Vagina (tissue), 2 donors: ENCODE measurements around the gene EML3. TPM values are rescaled to one million over a fixed set of nuclear protein-coding genes. Genes with fewer than 3 reads are reported as not detected.

Source experiments
- DNase-seq, 2 donors: peaks; one replicate each; pipeline ENCODE4 v3.0.0-alpha.2; 2017; ENCODE audit errors: extremely low spot score in 2 of 2
- H3K27ac ChIP-seq: fragments of 200-600 bp; sonication (generic); one replicate; pipeline ENCODE4 v1.5.1; 2019
- H3K27me3 ChIP-seq: fragments of 200-600 bp; sonication (generic); one replicate; pipeline ENCODE4 v1.5.1; 2019
- H3K36me3 ChIP-seq, 2 donors: fragments of 200-600 bp; sonication (generic); one replicate each; pipeline ENCODE4 v1.5.1; 2017 to 2019
- H3K4me1 ChIP-seq: fragments of 200-600 bp; sonication (generic); one replicate; pipeline ENCODE4 v1.5.1; 2019
- H3K4me3 ChIP-seq, 2 donors: fragments of 200-600 bp; sonication (generic); 1 replicate in 1 of 2; 2 replicates in 1 of 2; pipeline ENCODE4 v1.5.1; 2016 to 2019
- H3K9me3 ChIP-seq: fragments of 200-600 bp; sonication (generic); one replicate; pipeline ENCODE4 v1.5.1; 2019
- POLR2A ChIP-seq, 2 donors: fragments of 450-650 bp; IDR thresholded peaks; one replicate each; pipeline ENCODE4 v1.6.1; 2017; ENCODE audit warnings: antibody characterized with exemption in 2 of 2, mild to moderate bottlenecking in 2 of 2, moderate library complexity in 2 of 2
- POLR2AphosphoS5 ChIP-seq, 2 donors: sonication (generic); formaldehyde crosslinking; IDR thresholded peaks; one replicate each; pipeline ENCODE4 v1.9.0; 2017; ENCODE audit warnings: antibody characterized with exemption in 2 of 2, mild to moderate bottlenecking in 2 of 2, low read depth in 1 of 2; ENCODE audit not compliant: insufficient read depth in 1 of 2
- intact Hi-C: fragments of 100-400 bp; cut with DNase I; formaldehyde crosslinking; loops from one replicate; pipeline ENCODE4 v1.15.1; 2023
- total RNA-seq: library from RNA; depleted of rRNA; stranded (reverse); fragments of >200 nt; gene quantifications from one replicate; pipeline ENCODE4 v1.2.3, GENCODE V29; 2016
- TF ChIP-seq, protein P1 (sequence below), 3 experiments: fragments of 450-650 bp in 2 of 3; fragments of 200-600 bp in 1 of 3; sonication (generic) in 1 of 3; IDR thresholded peaks; one replicate each; pipeline ENCODE4 v1.5.1; 2017 to 2019; ENCODE audit warnings: antibody characterized with exemption in 3 of 3, mild to moderate bottlenecking in 2 of 3, moderate library complexity in 2 of 3

The EML3 gene
- total RNA-seq, 1 donor from 2014 or later = 69.0 TPM

DNA sequence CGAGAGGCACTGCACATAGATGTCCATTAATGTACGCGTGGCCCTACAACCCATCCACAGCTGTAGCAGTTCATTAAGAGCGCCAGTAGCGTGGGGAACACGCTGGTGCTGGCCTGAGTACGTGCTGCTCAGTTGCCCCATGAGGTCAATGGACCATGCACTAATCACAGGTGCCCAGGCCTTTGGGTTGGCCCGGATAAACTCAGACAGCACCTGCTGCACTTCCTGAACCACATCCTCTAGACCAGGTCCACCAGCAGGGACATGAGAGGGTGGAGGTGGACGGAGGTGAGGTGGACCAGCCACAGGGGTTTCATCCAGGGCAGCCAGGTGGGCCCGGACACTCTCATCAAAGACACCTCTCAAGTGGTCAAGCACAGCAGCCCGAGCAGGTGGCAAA is 36.9 kb upstream of the EML3 start:
- Histone ChIP-seq H3K4me1 (peaks cover 40% of the 10 kb centered on the region), H3K27ac (no peak overlapping the region), H3K4me3 (no peak overlapping the region), H3K27me3 (no peaks in the 10 kb centered on the region), H3K36me3 (peaks cover 0 to 17% of the 10 kb centered on the region in 2 donors), H3K9me3 (no peaks in the 10 kb centered on the region)
- TF ChIP-seq POLR2A (IDR thresholded peaks at IDR 0.05) (no peak), POLR2AphosphoS5 (IDR thresholded peaks at IDR 0.05; ENCODE audit: insufficient read depth in 1 of 2, low read depth in 1 of 2) (no peak)
- TF ChIP-seq, protein P1, sequence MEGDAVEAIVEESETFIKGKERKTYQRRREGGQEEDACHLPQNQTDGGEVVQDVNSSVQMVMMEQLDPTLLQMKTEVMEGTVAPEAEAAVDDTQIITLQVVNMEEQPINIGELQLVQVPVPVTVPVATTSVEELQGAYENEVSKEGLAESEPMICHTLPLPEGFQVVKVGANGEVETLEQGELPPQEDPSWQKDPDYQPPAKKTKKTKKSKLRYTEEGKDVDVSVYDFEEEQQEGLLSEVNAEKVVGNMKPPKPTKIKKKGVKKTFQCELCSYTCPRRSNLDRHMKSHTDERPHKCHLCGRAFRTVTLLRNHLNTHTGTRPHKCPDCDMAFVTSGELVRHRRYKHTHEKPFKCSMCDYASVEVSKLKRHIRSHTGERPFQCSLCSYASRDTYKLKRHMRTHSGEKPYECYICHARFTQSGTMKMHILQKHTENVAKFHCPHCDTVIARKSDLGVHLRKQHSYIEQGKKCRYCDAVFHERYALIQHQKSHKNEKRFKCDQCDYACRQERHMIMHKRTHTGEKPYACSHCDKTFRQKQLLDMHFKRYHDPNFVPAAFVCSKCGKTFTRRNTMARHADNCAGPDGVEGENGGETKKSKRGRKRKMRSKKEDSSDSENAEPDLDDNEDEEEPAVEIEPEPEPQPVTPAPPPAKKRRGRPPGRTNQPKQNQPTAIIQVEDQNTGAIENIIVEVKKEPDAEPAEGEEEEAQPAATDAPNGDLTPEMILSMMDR (IDR thresholded peaks at IDR 0.05) = no peak
- no peak for DNase-seq
- intact Hi-C loops = no loop called here

DNA sequence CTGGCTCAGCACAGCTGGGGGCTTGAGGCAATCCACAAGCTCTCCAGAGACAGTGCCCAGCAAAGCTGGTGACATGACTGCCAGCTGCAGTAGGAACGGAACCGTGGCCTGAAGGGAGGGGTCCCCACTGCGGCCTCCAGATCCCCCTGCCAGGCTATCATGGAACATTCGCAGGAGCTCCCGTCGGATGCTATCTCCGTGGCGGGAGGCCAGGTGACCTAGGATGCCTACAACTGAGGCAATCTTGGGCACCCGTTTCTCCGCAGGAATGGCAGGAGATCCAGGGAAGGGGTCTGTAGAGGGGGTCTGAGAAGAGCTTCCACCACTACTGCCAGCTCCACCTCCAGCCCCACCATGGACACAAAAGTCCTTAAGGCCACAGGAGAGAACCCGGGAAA is 36.4 kb upstream of the EML3 start:
- no peaks in the 10 kb centered on the region for H3K9me3 ChIP-seq
- H3K36me3 ChIP-seq = peaks cover 0 to 22% of the 10 kb centered on the region in 2 donors
- no peaks in the 10 kb centered on the region for H3K27me3 ChIP-seq
- intact Hi-C loops = no loop called here
- no peak for DNase-seq
- TF ChIP-seq, protein P1 (IDR thresholded peaks at IDR 0.05) = no peak
- TF ChIP-seq POLR2A (IDR thresholded peaks at IDR 0.05) = no peak
- TF ChIP-seq POLR2AphosphoS5 (IDR thresholded peaks at IDR 0.05; ENCODE audit: insufficient read depth in 1 of 2, low read depth in 1 of 2) = no peak
- peaks cover 43% of the 10 kb centered on the region for H3K4me1 ChIP-seq
- no peak overlapping the region for H3K27ac ChIP-seq
- H3K4me3 ChIP-seq = no peak overlapping the region

DNA sequence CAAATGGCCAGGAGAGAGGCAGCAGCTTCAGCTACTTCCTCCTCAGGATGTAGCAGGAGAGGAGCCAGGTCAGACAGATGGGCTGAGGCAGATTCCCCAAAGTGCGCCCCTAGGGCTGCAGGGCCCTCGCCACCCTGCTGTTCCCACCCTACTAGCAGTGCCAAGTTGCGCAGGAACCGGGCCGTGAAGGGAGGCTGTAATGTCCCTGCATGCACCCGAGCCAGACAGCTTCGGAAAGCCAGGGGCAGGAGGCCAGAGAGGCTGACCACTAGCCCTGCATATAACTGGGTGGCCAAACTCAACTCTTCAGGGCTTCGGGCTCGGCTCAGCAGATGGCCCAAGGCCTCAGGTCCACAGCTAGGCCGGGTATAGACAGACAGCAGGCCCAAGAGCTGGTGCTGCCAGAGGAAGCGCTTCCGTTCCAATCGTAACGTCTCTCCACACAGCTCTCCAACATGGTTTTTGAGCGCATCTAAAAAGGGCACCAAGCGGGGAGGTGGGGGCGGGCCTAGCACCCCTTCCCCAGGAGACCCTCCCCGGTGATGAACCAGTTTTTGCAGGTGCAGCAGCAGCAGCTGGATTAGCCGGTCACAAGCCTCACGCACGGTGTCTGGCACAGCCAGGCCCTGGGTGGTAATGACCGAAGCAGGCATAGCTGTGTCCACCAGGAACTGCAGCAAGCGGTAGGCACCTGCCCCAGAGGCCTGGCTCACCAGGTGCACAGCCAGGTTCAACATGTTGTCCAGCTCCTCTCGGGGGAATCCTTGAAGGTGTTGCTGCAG is 35.8 kb upstream of the EML3 start:
- no peak for DNase-seq
- intact Hi-C loops = no loop called here
- H3K36me3 ChIP-seq = peaks cover 0 to 28% of the 10 kb centered on the region in 2 donors

DNA sequence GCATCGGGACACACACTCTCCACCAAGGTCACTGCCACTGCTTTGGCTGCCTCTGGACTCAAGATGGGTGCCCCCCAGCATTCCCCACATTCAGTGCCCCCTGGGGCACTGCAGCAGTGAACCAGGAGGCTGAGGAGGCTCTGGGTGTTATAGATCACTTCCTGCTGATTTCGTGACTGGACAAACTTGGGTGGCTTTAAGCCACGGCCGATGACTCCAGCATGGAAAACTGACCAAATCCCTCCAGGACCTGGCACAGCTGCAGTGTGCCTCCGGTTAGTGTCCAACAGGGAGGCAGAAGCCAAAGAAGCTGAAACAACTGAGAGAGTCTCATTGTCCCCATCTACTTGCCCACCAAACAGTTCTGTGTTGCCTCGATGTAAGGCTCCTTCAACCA is 35.0 kb upstream of the EML3 start:
- Histone ChIP-seq H3K27me3 (no peaks in the 10 kb centered on the region), H3K4me1 (peaks cover 41% of the 10 kb centered on the region), H3K9me3 (no peaks in the 10 kb centered on the region), H3K4me3 (no peak overlapping the region), H3K27ac (no peak overlapping the region), H3K36me3 (peaks cover 0 to 34% of the 10 kb centered on the region in 2 donors)
- intact Hi-C loops = no loop called here
- TF ChIP-seq, protein P1 (IDR thresholded peaks at IDR 0.05) = no peak
- TF ChIP-seq POLR2AphosphoS5 (IDR thresholded peaks at IDR 0.05; ENCODE audit: insufficient read depth in 1 of 2, low read depth in 1 of 2) (no peak), POLR2A (IDR thresholded peaks at IDR 0.05) (no peak)
- no peak for DNase-seq

More for the DNA sequence above, 35.8 kb upstream of the EML3 start:
- H3K4me3 ChIP-seq = no peak overlapping the region
- TF ChIP-seq POLR2A (IDR thresholded peaks at IDR 0.05) (no peak), POLR2AphosphoS5 (IDR thresholded peaks at IDR 0.05; ENCODE audit: insufficient read depth in 1 of 2, low read depth in 1 of 2) (no peak)
- TF ChIP-seq, protein P1 (IDR thresholded peaks at IDR 0.05) = no peak
- H3K27ac ChIP-seq = no peak overlapping the region
- no peaks in the 10 kb centered on the region for H3K9me3 ChIP-seq
- H3K4me1 ChIP-seq = peaks cover 43% of the 10 kb centered on the region
- no peaks in the 10 kb centered on the region for H3K27me3 ChIP-seq
